Neutrophil (primary cell): Measurements from ENCODE around the gene FAIM.
"Not testable (repeated sequence)": the region's sequence is repeated elsewhere in the genome, so short reads cannot be mapped to it uniquely, and the experiment has no call there.

Source experiments
- H3K27ac ChIP-seq: fragments of 200-600 bp; sonication (generic); 2 replicates; pipeline ENCODE4 v1.5.1; 2016; ENCODE audit warnings: mild to moderate bottlenecking, moderate library complexity
- H3K27me3 ChIP-seq: fragments of 200-600 bp; sonication (generic); 2 replicates; pipeline ENCODE4 v1.6.0; 2016; ENCODE audit warnings: mild to moderate bottlenecking
- H3K36me3 ChIP-seq: fragments of 200-600 bp; sonication (generic); 2 replicates; pipeline ENCODE4 v1.5.1; 2017
- H3K4me1 ChIP-seq, 2 experiments: fragments of 200-600 bp in 1 of 2; sonication (generic) in 1 of 2; 1 replicate in 1 of 2; 2 replicates in 1 of 2; pipeline versions ENCODE4 v1.5.1 to v1.6.1; 2013 to 2016; ENCODE audit warnings: low read depth in 1 of 2, low read length in 1 of 2, mild to moderate bottlenecking in 1 of 2, moderate library complexity in 1 of 2; ENCODE audit not compliant: control insufficient read depth in 1 of 2, insufficient read depth in 1 of 2
- H3K4me3 ChIP-seq, 2 experiments: fragments of 200-600 bp in 1 of 2; sonication (generic) in 1 of 2; 1 replicate in 1 of 2; 2 replicates in 1 of 2; pipeline ENCODE4 v1.5.1; 2013 to 2016; ENCODE audit warnings: low read depth in 1 of 2, low read length in 1 of 2, mild to moderate bottlenecking in 1 of 2, moderate library complexity in 1 of 2
- H3K9me3 ChIP-seq: fragments of 200-600 bp; sonication (generic); 2 replicates; pipeline ENCODE4 v1.5.1; 2016
- CTCF ChIP-seq: fragments of 200-600 bp; sonication (generic); IDR thresholded peaks from 2 replicates; pipeline ENCODE4 v1.5.1; 2016; ENCODE audit warnings: antibody characterized with exemption

FAIM gene, protein sequence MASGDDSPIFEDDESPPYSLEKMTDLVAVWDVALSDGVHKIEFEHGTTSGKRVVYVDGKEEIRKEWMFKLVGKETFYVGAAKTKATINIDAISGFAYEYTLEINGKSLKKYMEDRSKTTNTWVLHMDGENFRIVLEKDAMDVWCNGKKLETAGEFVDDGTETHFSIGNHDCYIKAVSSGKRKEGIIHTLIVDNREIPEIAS

GRCh38 chr3:138608322-138609135 lies at the start of gene FAIM:
Gene FAIM, plus strand, starts transcription at chr3:138608771. Its CDS starts 10,956 bp downstream, at chr3:138619727.
- Histone ChIP-seq H3K4me1 (peaks cover 8 to 12% of the 10 kb centered on the region in 2 experiments), H3K36me3 (no peaks in the 10 kb centered on the region), H3K4me3 (peak within 1 kb of the TSS; percentile 59 to 67), H3K9me3 (no peaks in the 10 kb centered on the region), H3K27me3 (peaks cover 34% of the 10 kb centered on the region), H3K27ac (no peak within 1 kb of the TSS)
- no peak for TF ChIP-seq CTCF

- no peak for TF ChIP-seq CTCF
Measured at GRCh38 chr3:138559134-138559533, 49.4 kb upstream of the FAIM start.

GRCh38 chr3:138560501-138560900 lies 48.1 kb upstream of the FAIM start:
- Histone ChIP-seq H3K36me3 (no peaks in the 10 kb centered on the region), H3K27ac (no peak overlapping the region), H3K27me3 (no peaks in the 10 kb centered on the region), H3K9me3 (no peaks in the 10 kb centered on the region), H3K4me3 (no peak overlapping the region), H3K4me1 (no peaks in the 10 kb centered on the region)
- TF ChIP-seq CTCF, result no peak

More at GRCh38 chr3:138559134-138559533, 49.4 kb upstream of the FAIM start:
- no peak overlapping the region for H3K27ac ChIP-seq
- no peaks in the 10 kb centered on the region for H3K4me1 ChIP-seq
- H3K9me3 ChIP-seq, result no peaks in the 10 kb centered on the region
- no peaks in the 10 kb centered on the region for H3K36me3 ChIP-seq
- no peaks in the 10 kb centered on the region for H3K27me3 ChIP-seq
- no peak overlapping the region for H3K4me3 ChIP-seq

GRCh38 chr3:138562902-138563301 lies 45.7 kb upstream of the FAIM start:
- not testable (repeated sequence) for H3K4me1 ChIP-seq, H3K9me3 ChIP-seq, H3K27me3 ChIP-seq, H3K27ac ChIP-seq, H3K36me3 ChIP-seq, H3K4me3 ChIP-seq

GRCh38 chr3:138566293-138566692 lies 42.3 kb upstream of the FAIM start:
- not testable (repeated sequence) for H3K4me1 ChIP-seq, H3K36me3 ChIP-seq, H3K27ac ChIP-seq, H3K4me3 ChIP-seq, H3K9me3 ChIP-seq, H3K27me3 ChIP-seq

DNA sequence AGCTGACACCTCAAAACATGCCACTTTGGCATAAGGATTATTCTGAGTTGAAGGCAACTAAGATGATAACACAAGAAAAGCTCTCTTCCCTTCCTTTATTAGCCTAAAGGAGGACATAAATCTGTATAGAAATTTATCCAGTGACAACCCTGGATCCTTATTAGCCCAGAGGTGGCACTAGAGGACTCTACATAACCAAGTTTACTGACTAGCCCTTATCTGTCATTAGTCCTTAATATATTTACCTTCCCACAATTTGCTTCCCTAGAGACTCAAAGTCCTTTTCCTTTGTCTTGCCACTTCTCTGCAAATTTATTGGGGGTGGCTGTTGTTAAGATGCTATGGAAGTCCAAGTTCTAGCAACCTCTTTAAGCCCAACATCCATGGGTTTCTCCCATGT lies 41.2 kb upstream of the FAIM start:
- no peaks in the 10 kb centered on the region for H3K9me3 ChIP-seq
- no peak overlapping the region for H3K4me3 ChIP-seq
- no peak for TF ChIP-seq CTCF
- H3K36me3 ChIP-seq, result no peaks in the 10 kb centered on the region
- no peak overlapping the region for H3K27ac ChIP-seq
- no peaks in the 10 kb centered on the region for H3K4me1 ChIP-seq
- no peaks in the 10 kb centered on the region for H3K27me3 ChIP-seq
